Measurements from ENCODE around the gene CD53. TPM values are rescaled to one million over a fixed set of nuclear protein-coding genes. Genes with fewer than 3 reads are reported as not detected.

The CD53 gene
- polyA plus RNA-seq, 1 experiment, result not detected

GRCh38 chr1:110872366-110872744 lies 593 bp upstream of the CD53 start:
- POLR2A ChIA-PET, result no interaction called here
- no peak for DNase-seq (ENCODE audit: low read depth)
- no peak for TF ChIP-seq CTCF (IDR thresholded peaks at IDR 0.05; ENCODE audit: insufficient read depth, low read depth, low read length)
- CTCF ChIA-PET, result no interaction called here
- Histone ChIP-seq H3K36me3 (ENCODE audit: control insufficient read depth, insufficient read depth, low read length) (no peaks in the 10 kb centered on the region), H3K4me3 (ENCODE audit: low read depth, low read length) (no peak overlapping the region), H3K27me3 (ENCODE audit: control insufficient read depth, insufficient read depth, low read length) (peaks cover 4% of the 10 kb centered on the region; the same call in 1 of the 2 replicates)

DNA sequence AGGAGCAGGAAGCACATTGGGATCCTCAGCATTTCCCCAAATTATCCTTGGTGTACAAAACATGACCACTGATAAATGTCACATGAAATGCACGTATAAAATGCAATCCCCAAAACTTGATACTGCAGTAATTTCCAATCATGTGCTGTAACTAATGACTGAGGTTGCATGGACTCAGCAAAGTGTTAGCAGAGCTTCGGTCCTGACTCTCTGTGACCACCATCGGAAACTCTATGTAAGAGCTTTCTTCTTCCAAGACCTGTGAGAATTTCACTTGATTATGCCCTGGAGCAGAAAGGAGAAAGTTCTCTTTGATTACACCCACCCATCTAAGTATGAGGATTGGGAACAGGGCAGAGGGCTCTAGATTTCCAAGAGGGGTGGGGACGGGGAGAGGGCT lies 908 bp downstream of the CD53 start:
- ChIA-PET POLR2A (no interaction called here), CTCF (interaction anchor here (0.6 kb wide), 1 partner anchor 841 kb away, joined by 3 read pairs; no protein-coding TSS in a partner anchor)

GRCh38 chr1:110874324-110875215 lies 1.6 kb downstream of the CD53 start:
- ChIA-PET POLR2A (no interaction called here), CTCF (interaction anchor here (0.6 kb wide), 1 partner anchor 840 kb away, joined by 3 read pairs; no protein-coding TSS in a partner anchor)
- no peak overlapping the region for H3K4me3 ChIP-seq (ENCODE audit: low read depth, low read length)
- DNase-seq (ENCODE audit: low read depth), result no peak
- peaks cover 4% of the 10 kb centered on the region; the same call in 1 of the 2 replicates for H3K27me3 ChIP-seq (ENCODE audit: control insufficient read depth, insufficient read depth, low read length)
- no peaks in the 10 kb centered on the region for H3K36me3 ChIP-seq (ENCODE audit: control insufficient read depth, insufficient read depth, low read length)
- TF ChIP-seq CTCF (IDR thresholded peaks at IDR 0.05; ENCODE audit: insufficient read depth, low read depth, low read length), result no peak

More for the DNA sequence above, 908 bp downstream of the CD53 start:
- peaks cover 4% of the 10 kb centered on the region; the same call in 1 of the 2 replicates for H3K27me3 ChIP-seq (ENCODE audit: control insufficient read depth, insufficient read depth, low read length)
- no peak for DNase-seq (ENCODE audit: low read depth)
- TF ChIP-seq CTCF (IDR thresholded peaks at IDR 0.05; ENCODE audit: insufficient read depth, low read depth, low read length), result no peak
- no peak overlapping the region for H3K4me3 ChIP-seq (ENCODE audit: low read depth, low read length)
- H3K36me3 ChIP-seq (ENCODE audit: control insufficient read depth, insufficient read depth, low read length), result no peaks in the 10 kb centered on the region

GRCh38 chr1:110875216-110875731 lies 2.3 kb downstream of the CD53 start:
- Histone ChIP-seq H3K4me3 (ENCODE audit: low read depth, low read length) (no peak overlapping the region), H3K27me3 (ENCODE audit: control insufficient read depth, insufficient read depth, low read length) (peaks cover 4% of the 10 kb centered on the region; the same call in 1 of the 2 replicates), H3K36me3 (ENCODE audit: control insufficient read depth, insufficient read depth, low read length) (no peaks in the 10 kb centered on the region)
- POLR2A ChIA-PET, result no interaction called here
- CTCF ChIA-PET, result interaction anchor here (0.6 to 0.8 kb wide), 2 partner anchors 9 to 123 kb away, joined by 3 read pairs; no protein-coding TSS in a partner anchor
- TF ChIP-seq CTCF (IDR thresholded peaks at IDR 0.05; ENCODE audit: insufficient read depth, low read depth, low read length), result no peak
- no peak for DNase-seq (ENCODE audit: low read depth)

- TF ChIP-seq CTCF (IDR thresholded peaks at IDR 0.05; ENCODE audit: insufficient read depth, low read depth, low read length), result no peak
- H3K27me3 ChIP-seq (ENCODE audit: control insufficient read depth, insufficient read depth, low read length), result peaks cover 6% of the 10 kb centered on the region
- ChIA-PET CTCF (no interaction called here), POLR2A (no interaction called here)
- H3K4me3 ChIP-seq (ENCODE audit: low read depth, low read length), result no peak overlapping the region
- no peaks in the 10 kb centered on the region for H3K36me3 ChIP-seq (ENCODE audit: control insufficient read depth, insufficient read depth, low read length)
- DNase-seq (ENCODE audit: low read depth), result no peak
Measured at GRCh38 chr1:110876748-110877341, 3.9 kb downstream of the CD53 start.
